CD4-positive, CD25-positive, alpha-beta regulatory T cell (primary cell): ENCODE results near the gene CPN2. TPM values are rescaled to one million over a fixed set of nuclear protein-coding genes. Genes with fewer than 3 reads are reported as not detected.

Experiments
- ATAC-seq, 2 donors: fragments of 150-1000 bp; cut with Tn5 transposase; one replicate each; pipeline ENCODE4 v1.10.0; 2021; ENCODE audit warnings: low read depth in 2 of 2, moderate number of reproducible peaks in 2 of 2, moderate library complexity in 1 of 2
- DNase-seq, 3 donors: peaks; one replicate each; pipeline versions ENCODE4 v3.0.0 to v3.0.0-alpha.2; 2012 to 2022; ENCODE audit warnings: mixed read lengths in 1 of 3
- H3K27ac ChIP-seq: one replicate; pipeline ENCODE4 v1.7.0; 2013; ENCODE audit warnings: mild to moderate bottlenecking, low read length; ENCODE audit not compliant: insufficient read depth, poor library complexity, severe bottlenecking
- H3K27me3 ChIP-seq: one replicate; pipeline ENCODE4 v1.7.0; 2013; ENCODE audit warnings: low read length; ENCODE audit not compliant: control insufficient read depth, insufficient read depth
- H3K36me3 ChIP-seq: one replicate; pipeline ENCODE4 v1.7.0; 2013; ENCODE audit warnings: mild to moderate bottlenecking, low read length, moderate library complexity; ENCODE audit not compliant: control insufficient read depth, insufficient read depth
- H3K4me1 ChIP-seq: 2 replicates; pipeline ENCODE4 v1.7.0; 2013; ENCODE audit warnings: mild to moderate bottlenecking, low read length; ENCODE audit not compliant: insufficient read depth, control insufficient read depth, poor library complexity, severe bottlenecking
- H3K4me3 ChIP-seq: one replicate; pipeline ENCODE4 v1.7.0; 2013; ENCODE audit warnings: low read depth, mild to moderate bottlenecking, low read length, moderate library complexity
- H3K9me3 ChIP-seq, 2 experiments: 1 replicate in 1 of 2; 2 replicates in 1 of 2; pipeline ENCODE4 v1.7.0; 2013; ENCODE audit warnings: low read length in 2 of 2, mild to moderate bottlenecking in 1 of 2, moderate library complexity in 1 of 2; ENCODE audit not compliant: control insufficient read depth in 2 of 2
- H3K27ac Mint-ChIP-seq, 3 donors: one replicate each; pipeline ENCODE4 v1.8.0; 2020 to 2022; ENCODE audit warnings: mild to moderate bottlenecking in 3 of 3, mixed read lengths in 3 of 3, moderate library complexity in 2 of 3
- H3K27me3 Mint-ChIP-seq: one replicate; pipeline ENCODE4 v1.8.0; 2022; ENCODE audit warnings: mild to moderate bottlenecking, mixed read lengths
- H3K36me3 Mint-ChIP-seq: one replicate; pipeline ENCODE4 v1.8.0; 2020; ENCODE audit warnings: mixed read lengths
- H3K4me1 Mint-ChIP-seq, 4 donors: one replicate each; pipeline ENCODE4 v1.8.0; 2020 to 2022; ENCODE audit warnings: mixed read lengths in 4 of 4, mild to moderate bottlenecking in 1 of 4
- H3K4me3 Mint-ChIP-seq, 4 donors: one replicate each; pipeline ENCODE4 v1.8.0; 2020 to 2022; ENCODE audit warnings: mild to moderate bottlenecking in 4 of 4, mixed read lengths in 4 of 4, moderate library complexity in 3 of 4
- H3K9me3 Mint-ChIP-seq, 7 donors: one replicate each; pipeline ENCODE4 v1.8.0; 2020 to 2022; ENCODE audit warnings: mixed read lengths in 7 of 7, mild to moderate bottlenecking in 3 of 7, moderate library complexity in 2 of 7
- polyA plus RNA-seq, 4 donors: library from polyadenylated mRNA; unstranded; fragments of 300-500 nt; fragmentation: Illumina TruSeq; gene quantifications; one replicate each; pipeline ENCODE4 v1.2.3, GENCODE V29; 2021
- total RNA-seq: library from RNA; stranded (reverse); gene quantifications from one replicate; pipeline ENCODE4 v1.2.3, GENCODE V29; 2022

The CPN2 gene
- total and polyA plus RNA-seq, 5 donors from 2014 or later: not detected

GRCh38 chr3:194304186-194304917 is 46.8 kb downstream of the CPN2 start:
- peak in 1 of 3 donors; percentile 42 for DNase-seq
- H3K27me3 Mint-ChIP-seq: no peaks in the 10 kb centered on the region

DNA sequence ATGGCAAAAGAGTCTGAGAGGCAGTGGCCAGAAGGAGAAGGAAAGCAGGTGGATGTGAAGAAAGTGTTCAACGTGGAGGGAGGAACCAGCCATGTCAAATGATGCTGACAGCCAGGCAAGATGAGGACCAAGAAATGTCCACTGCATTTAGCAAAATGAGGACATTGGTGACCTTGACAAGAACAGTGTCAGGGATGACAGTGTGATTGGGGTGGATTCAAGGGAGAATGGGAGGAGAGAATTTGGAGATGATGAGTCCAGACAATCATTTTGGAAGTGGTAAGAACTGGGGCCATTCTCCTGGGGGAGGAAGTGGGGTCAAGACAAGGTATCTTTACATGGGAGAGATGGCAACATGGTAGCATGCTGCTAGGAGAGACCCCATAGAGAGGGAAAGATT is 47.4 kb downstream of the CPN2 start:
- peaks cover 0 to 4% (median 1%) of the 10 kb centered on the region in 7 donors for H3K9me3 Mint-ChIP-seq
- Histone ChIP-seq H3K9me3 (no peaks in the 10 kb centered on the region), H3K27ac (no peak overlapping the region), H3K36me3 (no peaks in the 10 kb centered on the region), H3K4me1 (peaks cover 43% of the 10 kb centered on the region), H3K27me3 (no peaks in the 10 kb centered on the region), H3K4me3 (no peak overlapping the region)
- peaks cover 27 to 46% (median 30%) of the 10 kb centered on the region in 4 donors for H3K4me1 Mint-ChIP-seq
- DNase-seq (no peak), ATAC-seq (no peak)
- no peak overlapping the region for H3K4me3 Mint-ChIP-seq
- H3K27me3 Mint-ChIP-seq: no peaks in the 10 kb centered on the region
- no peak overlapping the region for H3K27ac Mint-ChIP-seq
- H3K36me3 Mint-ChIP-seq: no peaks in the 10 kb centered on the region

More at GRCh38 chr3:194304186-194304917, 46.8 kb downstream of the CPN2 start:
- Histone ChIP-seq H3K4me1 (peaks cover 43% of the 10 kb centered on the region), H3K36me3 (no peaks in the 10 kb centered on the region), H3K4me3 (no peak overlapping the region), H3K9me3 (no peaks in the 10 kb centered on the region), H3K27ac (no peak overlapping the region), H3K27me3 (no peaks in the 10 kb centered on the region)
- Mint-ChIP-seq H3K9me3 (peaks cover 0 to 4% (median 1%) of the 10 kb centered on the region in 7 donors), H3K27ac (peak overlapping the region in 1 of 3 donors; percentile 49), H3K4me3 (peak overlapping the region in 1 of 4 donors; percentile 64), H3K4me1 (peaks cover 33 to 52% (median 36%) of the 10 kb centered on the region in 4 donors), H3K36me3 (no peaks in the 10 kb centered on the region)
- no peak for ATAC-seq

GRCh38 chr3:194301730-194302129 is 49.4 kb downstream of the CPN2 start:
- no peaks in the 10 kb centered on the region for H3K36me3 Mint-ChIP-seq
- no peaks in the 10 kb centered on the region for H3K27me3 Mint-ChIP-seq
- no peak for DNase-seq
- ATAC-seq: no peak
- peaks cover 14 to 26% (median 17%) of the 10 kb centered on the region in 4 donors for H3K4me1 Mint-ChIP-seq
- no peak overlapping the region for H3K4me3 Mint-ChIP-seq
- Histone ChIP-seq H3K27ac (no peak overlapping the region), H3K4me1 (peaks cover 28% of the 10 kb centered on the region), H3K36me3 (no peaks in the 10 kb centered on the region), H3K4me3 (no peak overlapping the region), H3K9me3 (no peaks in the 10 kb centered on the region), H3K27me3 (no peaks in the 10 kb centered on the region)
- no peak overlapping the region for H3K27ac Mint-ChIP-seq
- H3K9me3 Mint-ChIP-seq: peaks cover 0 to 4% (median 1%) of the 10 kb centered on the region in 7 donors

DNA sequence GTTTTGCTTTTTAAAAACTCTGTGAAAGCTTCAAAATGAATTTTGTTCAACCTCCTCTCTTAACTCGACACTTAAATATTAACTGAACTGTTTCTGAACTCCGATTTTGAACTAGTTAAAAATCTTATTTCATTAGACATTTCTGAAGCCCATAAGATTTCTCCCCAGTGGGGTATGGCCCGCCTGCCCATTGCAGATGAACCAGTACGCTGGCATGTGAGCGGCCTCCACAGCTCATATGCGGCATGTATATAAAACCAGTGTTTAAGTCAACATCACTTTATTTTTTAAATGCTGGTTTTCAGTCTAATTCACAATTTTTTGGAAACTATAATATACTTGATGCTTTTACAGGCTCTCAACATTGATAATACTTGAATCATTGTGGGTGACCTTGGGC is 50.2 kb downstream of the CPN2 start:
- peaks cover 20% of the 10 kb centered on the region for H3K4me1 ChIP-seq
- no peak overlapping the region for H3K27ac Mint-ChIP-seq
- no peak for ATAC-seq
- H3K4me3 Mint-ChIP-seq: no peak overlapping the region
- H3K27me3 Mint-ChIP-seq: peaks cover 5% of the 10 kb centered on the region
- no peaks in the 10 kb centered on the region for H3K36me3 Mint-ChIP-seq
- H3K4me1 Mint-ChIP-seq: peaks cover 7 to 18% (median 13%) of the 10 kb centered on the region in 4 donors
- H3K9me3 Mint-ChIP-seq: peaks cover 0 to 4% (median 1%) of the 10 kb centered on the region in 7 donors
- H3K9me3 ChIP-seq: no peaks in the 10 kb centered on the region
- H3K4me3 ChIP-seq: no peak overlapping the region
- no peak overlapping the region for H3K27ac ChIP-seq
- H3K36me3 ChIP-seq: no peaks in the 10 kb centered on the region
- H3K27me3 ChIP-seq: no peaks in the 10 kb centered on the region
- no peak for DNase-seq

- ATAC-seq: no peak
- Mint-ChIP-seq H3K36me3 (no peaks in the 10 kb centered on the region), H3K4me3 (no peak overlapping the region), H3K9me3 (peaks cover 0 to 4% (median 1%) of the 10 kb centered on the region in 7 donors), H3K4me1 (peaks cover 5 to 13% (median 11%) of the 10 kb centered on the region in 4 donors), H3K27me3 (peaks cover 8% of the 10 kb centered on the region), H3K27ac (no peak overlapping the region)
- Histone ChIP-seq H3K9me3 (no peaks in the 10 kb centered on the region), H3K36me3 (no peaks in the 10 kb centered on the region), H3K27me3 (no peaks in the 10 kb centered on the region), H3K4me1 (peaks cover 15% of the 10 kb centered on the region), H3K27ac (no peak overlapping the region), H3K4me3 (no peak overlapping the region)
- DNase-seq: no peak
Observed at GRCh38 chr3:194300382-194300758, 50.8 kb downstream of the CPN2 start.

DNA sequence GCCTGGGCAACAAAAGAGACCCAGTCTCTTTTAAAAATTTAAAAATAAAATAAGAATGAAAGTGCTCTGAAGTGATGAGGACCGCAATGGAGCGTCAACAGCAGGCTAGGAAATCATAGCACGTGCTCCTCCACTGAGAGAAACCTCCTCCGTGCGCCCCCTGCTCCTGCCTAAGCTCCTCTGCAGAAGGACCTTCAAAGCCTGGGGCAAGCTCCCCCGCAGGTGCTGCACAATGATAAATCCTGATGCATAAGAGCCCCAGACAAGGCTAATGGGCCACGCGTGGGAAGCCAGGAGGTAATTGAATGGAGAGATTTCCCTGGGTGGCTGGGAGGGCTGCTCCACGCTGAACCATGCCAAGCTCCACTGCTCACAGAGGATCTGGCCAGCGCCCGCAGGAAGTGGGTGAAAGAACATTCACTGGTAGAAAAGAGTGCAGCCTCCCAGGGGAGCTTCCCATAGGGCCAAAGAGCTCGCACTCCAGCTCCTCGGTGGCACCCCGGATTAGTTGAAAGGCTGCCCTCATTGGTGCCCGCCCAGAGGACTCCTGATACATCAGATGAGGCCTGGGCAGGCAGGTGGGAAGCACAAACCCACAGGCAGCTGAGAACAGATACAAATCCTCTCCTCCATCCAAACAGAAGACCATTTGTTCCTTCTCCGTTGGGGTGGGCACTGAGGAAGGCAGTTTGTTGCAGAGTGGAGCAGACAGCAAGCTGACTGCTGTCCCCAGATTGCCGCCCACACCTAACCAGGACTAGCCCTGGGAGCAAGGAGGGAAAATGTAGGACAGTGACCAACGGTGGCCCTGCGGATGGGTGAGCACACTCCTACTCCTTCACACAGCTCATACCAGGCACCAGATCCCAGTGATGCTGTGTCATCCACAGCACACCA is 52.5 kb downstream of the CPN2 start:
- Mint-ChIP-seq H3K4me1 (peaks cover 0 to 13% (median 4%) of the 10 kb centered on the region in 4 donors), H3K27me3 (peaks cover 19% of the 10 kb centered on the region), H3K27ac (peak overlapping the region in 1 of 3 donors; percentile 12), H3K36me3 (no peaks in the 10 kb centered on the region), H3K9me3 (no peaks in the 10 kb centered on the region), H3K4me3 (no peak overlapping the region)
- Histone ChIP-seq H3K27me3 (peaks cover under 1% of the 10 kb centered on the region), H3K27ac (no peak overlapping the region), H3K36me3 (no peaks in the 10 kb centered on the region), H3K4me3 (no peak overlapping the region), H3K9me3 (no peaks in the 10 kb centered on the region), H3K4me1 (peaks cover 5% of the 10 kb centered on the region)
- DNase-seq (no peak), ATAC-seq (no peak)

DNA sequence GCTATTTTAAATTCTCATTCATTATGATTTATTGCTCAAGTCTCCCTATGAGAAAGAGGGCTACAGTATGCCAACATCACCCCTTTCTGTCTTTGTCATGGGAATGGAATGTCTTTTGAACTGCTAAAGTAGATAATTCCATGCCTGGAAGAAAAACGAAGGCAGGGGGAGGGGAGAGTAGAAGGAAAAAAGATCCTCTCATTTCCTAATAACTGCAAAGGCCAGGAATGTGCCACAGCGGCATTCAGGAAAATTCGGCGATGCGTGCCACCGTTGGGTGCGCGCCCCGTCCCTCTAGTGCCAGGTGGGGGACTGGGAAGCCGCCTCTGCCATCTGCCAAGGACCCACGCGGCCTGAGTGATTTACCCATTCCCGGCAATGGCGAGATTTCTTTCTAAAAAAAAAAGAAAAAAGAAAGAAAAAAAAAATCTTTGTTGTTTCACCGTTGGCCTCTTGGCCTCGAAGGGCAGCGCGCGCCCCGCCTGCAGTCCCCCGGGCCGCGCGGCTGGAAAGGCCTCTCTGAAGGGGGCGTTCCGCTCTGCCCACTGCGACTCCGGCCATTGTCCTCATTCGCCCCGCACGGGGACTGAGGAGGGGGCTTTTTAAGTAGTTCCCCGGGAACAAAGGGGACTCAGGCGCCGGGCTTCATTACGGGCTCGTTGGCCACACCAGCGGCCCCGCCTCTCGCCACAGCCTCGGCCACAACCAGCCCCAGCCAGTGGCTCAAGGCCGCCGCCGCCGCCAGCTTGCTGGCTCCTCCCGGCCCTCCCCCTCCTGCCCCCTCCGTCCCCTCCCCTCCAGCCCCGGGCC is 54.5 kb downstream of the CPN2 start:
- H3K4me3 Mint-ChIP-seq: no peak overlapping the region
- DNase-seq: no peak
- H3K27ac Mint-ChIP-seq: no peak overlapping the region
- Histone ChIP-seq H3K4me1 (peaks cover 5% of the 10 kb centered on the region), H3K27ac (no peak overlapping the region), H3K27me3 (peaks cover 8% of the 10 kb centered on the region), H3K9me3 (no peaks in the 10 kb centered on the region), H3K36me3 (no peaks in the 10 kb centered on the region), H3K4me3 (no peak overlapping the region)
- peaks cover 25% of the 10 kb centered on the region for H3K27me3 Mint-ChIP-seq
- H3K4me1 Mint-ChIP-seq: peaks cover 0 to 13% (median 4%) of the 10 kb centered on the region in 4 donors
- ATAC-seq: no peak
- no peaks in the 10 kb centered on the region for H3K9me3 Mint-ChIP-seq
- no peaks in the 10 kb centered on the region for H3K36me3 Mint-ChIP-seq
